ENCODE results near the gene PDE4DIP. TPM values are rescaled to one million over a fixed set of nuclear protein-coding genes. Genes with fewer than 3 reads are reported as not detected.
A peak's percentile ranks its signal among the peaks of the same experiment; 100 is the strongest.
"Not testable (repeated sequence)": the region's sequence is repeated elsewhere in the genome, so short reads cannot be mapped to it uniquely, and the experiment has no call there.

Gene PDE4DIP
- total and polyA plus RNA-seq, 2 experiments from 2014 or later: 16.5 to 35.2 TPM

- H2AFZ ChIP-seq; H3K9me2 ChIP-seq (ENCODE audit: insufficient read depth); H4K20me1 ChIP-seq (replicated peaks; ENCODE audit: insufficient read depth); H3K9me3 Mint-ChIP-seq; H3K27ac ChIP-seq (ENCODE audit: low read depth); H3K27ac Mint-ChIP-seq; H3K27me3 Mint-ChIP-seq (ENCODE audit: insufficient read depth, low read depth, poor library complexity); H3F3A ChIP-seq (replicated peaks; ENCODE audit: low read depth); H3K79me2 ChIP-seq (replicated peaks; ENCODE audit: insufficient read depth); H3K4me3 ChIP-seq; H3K4me3 Mint-ChIP-seq; H3K27me3 ChIP-seq (ENCODE audit: insufficient read depth); H3K36me3 ChIP-seq (ENCODE audit: insufficient read depth); DNase-seq (ENCODE audit: low spot score); H3K36me3 Mint-ChIP-seq (ENCODE audit: low read depth); ATAC-seq; H3K4me1 ChIP-seq (ENCODE audit: insufficient read depth); H3K4me1 Mint-ChIP-seq; H3K4me2 ChIP-seq: not testable (repeated sequence)
Observed at GRCh38 chr1:148900026-148900425, 55.8 kb downstream of the PDE4DIP start.

- H3K36me3 Mint-ChIP-seq (ENCODE audit: low read depth); H3K9me3 Mint-ChIP-seq; H3K4me1 ChIP-seq (ENCODE audit: insufficient read depth); H3K27me3 ChIP-seq (ENCODE audit: insufficient read depth); H3K4me3 ChIP-seq; H3K9me2 ChIP-seq (ENCODE audit: insufficient read depth); H2AFZ ChIP-seq; H3K27ac Mint-ChIP-seq; H4K20me1 ChIP-seq (replicated peaks; ENCODE audit: insufficient read depth); H3K27me3 Mint-ChIP-seq (ENCODE audit: insufficient read depth, low read depth, poor library complexity); DNase-seq (ENCODE audit: low spot score); H3K4me3 Mint-ChIP-seq; H3K27ac ChIP-seq (ENCODE audit: low read depth); ATAC-seq; H3K4me1 Mint-ChIP-seq; H3F3A ChIP-seq (replicated peaks; ENCODE audit: low read depth); H3K36me3 ChIP-seq (ENCODE audit: insufficient read depth); H3K79me2 ChIP-seq (replicated peaks; ENCODE audit: insufficient read depth); H3K4me2 ChIP-seq: not testable (repeated sequence)
Observed at GRCh38 chr1:148900691-148901090, 56.5 kb downstream of the PDE4DIP start.

GRCh38 chr1:148901150-148901952 is 57.1 kb downstream of the PDE4DIP start:
- not testable (repeated sequence) for H3K9me3 Mint-ChIP-seq; H3K4me1 ChIP-seq (ENCODE audit: insufficient read depth); H3K27me3 Mint-ChIP-seq (ENCODE audit: insufficient read depth, low read depth, poor library complexity)

GRCh38 chr1:148901953-148902341 is 57.7 kb downstream of the PDE4DIP start:
- not testable (repeated sequence) for H3K9me2 ChIP-seq (ENCODE audit: insufficient read depth); H4K20me1 ChIP-seq (replicated peaks; ENCODE audit: insufficient read depth); H3K9me3 Mint-ChIP-seq; H3K36me3 Mint-ChIP-seq (ENCODE audit: low read depth); DNase-seq (ENCODE audit: low spot score); H3K27me3 Mint-ChIP-seq (ENCODE audit: insufficient read depth, low read depth, poor library complexity); H2AFZ ChIP-seq; H3K27me3 ChIP-seq (ENCODE audit: insufficient read depth); H3F3A ChIP-seq (replicated peaks; ENCODE audit: low read depth); H3K4me1 Mint-ChIP-seq; H3K4me1 ChIP-seq (ENCODE audit: insufficient read depth); H3K36me3 ChIP-seq (ENCODE audit: insufficient read depth); H3K4me3 ChIP-seq; H3K4me2 ChIP-seq; H3K79me2 ChIP-seq (replicated peaks; ENCODE audit: insufficient read depth)
- 0 out of 2 replicates have a peak overlapping the region, but pooled peaks have one; percentile 78 for H3K27ac ChIP-seq (ENCODE audit: low read depth)
- peak overlapping the region; percentile 94 for H3K27ac Mint-ChIP-seq
- peak overlapping the region; percentile 40; the same call in 1 of the 3 replicates for H3K4me3 Mint-ChIP-seq
- peak; percentile 85 for ATAC-seq

More at GRCh38 chr1:148901150-148901952, 57.1 kb downstream of the PDE4DIP start:
- H3K36me3 Mint-ChIP-seq (ENCODE audit: low read depth); H2AFZ ChIP-seq; H3K4me1 Mint-ChIP-seq; H3K9me2 ChIP-seq (ENCODE audit: insufficient read depth); H3K79me2 ChIP-seq (replicated peaks; ENCODE audit: insufficient read depth); DNase-seq (ENCODE audit: low spot score); H3F3A ChIP-seq (replicated peaks; ENCODE audit: low read depth); H4K20me1 ChIP-seq (replicated peaks; ENCODE audit: insufficient read depth); H3K4me2 ChIP-seq; H3K4me3 ChIP-seq; H3K27me3 ChIP-seq (ENCODE audit: insufficient read depth); H3K36me3 ChIP-seq (ENCODE audit: insufficient read depth): not testable (repeated sequence)
- peak; percentile 75 for ATAC-seq
- Mint-ChIP-seq H3K27ac (peak overlapping the region; percentile 94), H3K4me3 (peak overlapping the region; percentile 40; the same call in 1 of the 3 replicates)
- 0 out of 2 replicates have a peak overlapping the region, but pooled peaks have one; percentile 78 for H3K27ac ChIP-seq (ENCODE audit: low read depth)

GRCh38 chr1:148909219-148909826 is 65.1 kb downstream of the PDE4DIP start:
- H3K4me3 ChIP-seq: not testable (repeated sequence)
- peak; percentile 28; the same call in 2 of the 3 replicates for ATAC-seq

GRCh38 chr1:148911303-148911928 is 67.2 kb downstream of the PDE4DIP start:
- H3K27ac ChIP-seq (ENCODE audit: low read depth); H3K36me3 Mint-ChIP-seq (ENCODE audit: low read depth): not testable (repeated sequence)

More at GRCh38 chr1:148909219-148909826, 65.1 kb downstream of the PDE4DIP start:
- H3K9me2 ChIP-seq (ENCODE audit: insufficient read depth); H3K4me1 ChIP-seq (ENCODE audit: insufficient read depth); H3K27me3 ChIP-seq (ENCODE audit: insufficient read depth); H3K4me1 Mint-ChIP-seq; H3F3A ChIP-seq (replicated peaks; ENCODE audit: low read depth); H3K36me3 ChIP-seq (ENCODE audit: insufficient read depth); H4K20me1 ChIP-seq (replicated peaks; ENCODE audit: insufficient read depth); H3K36me3 Mint-ChIP-seq (ENCODE audit: low read depth); H3K4me2 ChIP-seq; H3K9me3 Mint-ChIP-seq; H3K27ac Mint-ChIP-seq; DNase-seq (ENCODE audit: low spot score); H3K79me2 ChIP-seq (replicated peaks; ENCODE audit: insufficient read depth); H3K27me3 Mint-ChIP-seq (ENCODE audit: insufficient read depth, low read depth, poor library complexity); H2AFZ ChIP-seq; H3K4me3 Mint-ChIP-seq; H3K27ac ChIP-seq (ENCODE audit: low read depth): not testable (repeated sequence)

More at GRCh38 chr1:148911303-148911928, 67.2 kb downstream of the PDE4DIP start:
- not testable (repeated sequence) for H3K27ac Mint-ChIP-seq; DNase-seq (ENCODE audit: low spot score); H3K4me2 ChIP-seq; H3K79me2 ChIP-seq (replicated peaks; ENCODE audit: insufficient read depth); H3K27me3 ChIP-seq (ENCODE audit: insufficient read depth); H3K4me1 Mint-ChIP-seq; H4K20me1 ChIP-seq (replicated peaks; ENCODE audit: insufficient read depth); H3K9me2 ChIP-seq (ENCODE audit: insufficient read depth); H3F3A ChIP-seq (replicated peaks; ENCODE audit: low read depth); H3K27me3 Mint-ChIP-seq (ENCODE audit: insufficient read depth, low read depth, poor library complexity); H3K4me3 ChIP-seq; H2AFZ ChIP-seq; H3K4me3 Mint-ChIP-seq; H3K4me1 ChIP-seq (ENCODE audit: insufficient read depth); H3K9me3 Mint-ChIP-seq; H3K36me3 ChIP-seq (ENCODE audit: insufficient read depth)
- peak; percentile 82 for ATAC-seq
